ENCODE results near the gene PDE6A. TPM values are rescaled to one million over a fixed set of nuclear protein-coding genes. Genes with fewer than 3 reads are reported as not detected.

PDE6A gene
- total and polyA plus RNA-seq, 2 of the 13 experiments (the other 11 are each of a cell fraction or from before 2014, with no cell fraction given): 0.01 TPM; not detected in 1

DNA sequence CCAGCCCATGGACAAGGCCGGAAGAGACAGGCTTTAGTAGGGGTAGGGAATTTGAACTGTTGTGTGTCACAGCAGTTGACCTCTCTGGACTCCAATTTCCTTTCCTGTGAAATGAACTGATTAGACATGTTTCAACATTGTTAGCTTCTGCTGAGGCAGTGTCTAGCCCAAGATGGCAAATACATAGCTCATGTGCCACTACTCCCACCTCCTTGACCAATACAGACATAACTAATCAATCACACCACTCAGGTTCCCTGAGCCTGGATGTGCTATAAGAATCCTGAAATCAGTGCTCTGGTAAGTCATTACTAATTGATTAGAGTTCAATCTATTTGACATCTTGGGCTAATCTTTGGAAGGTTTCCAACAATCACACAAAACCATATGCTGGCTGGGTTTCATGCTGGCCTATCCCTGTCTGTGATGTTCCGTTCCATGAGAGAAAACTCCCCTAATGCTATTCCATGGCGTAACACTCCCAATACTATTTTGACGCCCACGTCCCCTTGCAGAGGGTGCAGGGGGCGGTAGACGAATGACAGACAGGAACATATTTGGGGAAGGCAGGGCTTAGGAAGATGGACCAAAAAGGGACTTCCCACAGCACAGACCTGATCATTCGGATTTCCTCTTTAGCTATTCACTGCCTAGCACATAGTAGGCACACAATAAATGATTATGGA is 95.2 kb downstream of the PDE6A start (continued):
- TF ChIP-seq ZNF616 (CRISPR knock-in tag; IDR thresholded peaks at IDR 0.05; ENCODE audit: low read depth) (no peak), ATM (IDR thresholded peaks at IDR 0.05; ENCODE audit: borderline replicate concordance) (no peak), GATA4 (IDR thresholded peaks at IDR 0.05; ENCODE audit: borderline replicate concordance, low read depth) (no peak)

DNA sequence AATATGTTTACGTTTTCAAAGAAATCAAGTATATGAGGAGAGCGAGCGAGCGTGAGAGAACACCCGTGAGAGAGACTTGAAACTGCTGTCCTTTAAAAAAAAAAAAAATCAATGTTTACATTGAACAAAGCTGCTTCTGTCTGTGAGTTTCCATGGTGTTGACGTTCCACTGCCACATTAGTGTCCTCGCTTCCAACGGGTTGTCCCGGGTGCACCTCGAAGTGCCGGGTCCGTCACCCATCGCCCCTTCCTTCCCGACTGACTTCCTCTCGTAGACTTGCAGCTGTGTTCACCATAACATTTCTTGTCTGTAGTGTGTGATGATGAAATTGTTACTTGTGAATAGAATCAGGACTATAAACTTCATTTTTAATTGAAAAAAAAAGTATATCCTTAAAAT is 97.0 kb downstream of the PDE6A start:
- WGBS (ENCODE audit: low lambda C conversion rate): 78% methylated on average over 15 of the region's 15 CpGs
- ATAC-seq (no peak), FAIRE-seq (no peak), DNase-seq (ENCODE audit: low spot score) (no peak)
- no peak for TF ChIP-seq ZNF160 (CRISPR knock-in tag; IDR thresholded peaks at IDR 0.05)
- no peak for TF ChIP-seq ZNF354B (CRISPR knock-in tag; IDR thresholded peaks at IDR 0.05)
- TF ChIP-seq ZNF615 (CRISPR knock-in tag; IDR thresholded peaks at IDR 0.05; ENCODE audit: borderline replicate concordance): no peak
- TF ChIP-seq HOXD1 (CRISPR knock-in tag; IDR thresholded peaks at IDR 0.05): no peak
- TF ChIP-seq, protein P1, sequence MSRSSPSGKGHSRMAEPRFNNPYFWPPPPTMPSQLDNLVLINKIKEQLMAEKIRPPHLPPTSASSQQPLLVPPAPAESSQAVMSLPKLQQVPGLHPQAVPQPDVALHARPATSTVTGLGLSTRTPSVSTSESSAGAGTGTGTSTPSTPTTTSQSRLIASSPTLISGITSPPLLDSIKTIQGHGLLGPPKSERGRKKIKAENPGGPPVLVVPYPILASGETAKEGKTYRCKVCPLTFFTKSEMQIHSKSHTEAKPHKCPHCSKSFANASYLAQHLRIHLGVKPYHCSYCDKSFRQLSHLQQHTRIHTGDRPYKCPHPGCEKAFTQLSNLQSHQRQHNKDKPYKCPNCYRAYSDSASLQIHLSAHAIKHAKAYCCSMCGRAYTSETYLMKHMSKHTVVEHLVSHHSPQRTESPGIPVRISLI (CRISPR knock-in tag; IDR thresholded peaks at IDR 0.05; ENCODE audit: borderline replicate concordance): 0 out of 2 replicates have a peak, but pooled peaks have one; percentile 28
- TF ChIP-seq ZNF317 (CRISPR knock-in tag; IDR thresholded peaks at IDR 0.05): peak; percentile 91
- no TSS peak for BruUV-seq (replicated peaks)
- ChIA-PET CTCF (ENCODE audit: low intra/inter-chr PET ratio, low total read pairs) (no interaction called here), POLR2A (no interaction called here)
- Histone ChIP-seq H3K79me2 (ENCODE audit: insufficient read depth, low read length) (no peaks in the 10 kb centered on the region), H3K9ac (ENCODE audit: insufficient read depth, low read depth, low read length) (no peak overlapping the region), H3K4me3 (replicated peaks in 1 of 3; ENCODE audit: insufficient read depth in 1 of 3, low read depth in 2 of 3, low read length in 3 of 3) (no peak overlapping the region), H3K36me3 (replicated peaks in 1 of 2; ENCODE audit: control insufficient read depth in 1 of 2, insufficient read depth in 2 of 2, low read length in 2 of 2) (no peaks in the 10 kb centered on the region), H2AFZ (ENCODE audit: low read length) (no peak overlapping the region), H3K27ac (ENCODE audit: extremely low read length, insufficient read depth, low read length) (no peak overlapping the region), H3K4me2 (ENCODE audit: low read depth, low read length) (no peak overlapping the region), H3K4me1 (ENCODE audit: insufficient read depth, low read length) (0 out of 2 replicates have a peak, but pooled peaks cover 5% of the 10 kb centered on the region), H3K27me3 (ENCODE audit: control insufficient read depth in 1 of 2, insufficient read depth in 2 of 2, low read length in 2 of 2) (no peaks in the 10 kb centered on the region), H3K9me3 (ENCODE audit: low read length) (no peaks in the 10 kb centered on the region), H4K20me1 (ENCODE audit: insufficient read depth, low read length) (no peaks in the 10 kb centered on the region)
- intact Hi-C loops (cut with micrococcal nuclease; ENCODE audit: unreplicated experiment): no loop called here
- in situ Hi-C loops (cut with HindIII; ENCODE audit: extremely low pct_ligation_motif_present, low pct_unique_long_range_greater_than_20kb): no loop called here
